Right lobe of liver (tissue), 4 donors: ENCODE data around the gene PPP1R15B.

Experiments used
- POLR2A ChIP-seq: fragments of 450-650 bp; IDR thresholded peaks from one replicate; pipeline ENCODE4 v1.6.1; 2017; ENCODE audit warnings: antibody characterized with exemption, mild to moderate bottlenecking
- TF ChIP-seq, protein P1 (sequence below), 4 donors: fragments of 200-600 bp in 3 of 4; fragments of 450-650 bp in 1 of 4; IDR thresholded peaks; one replicate each; pipeline versions ENCODE4 v1.5.1 to v1.8.0; 2016 to 2022; ENCODE audit warnings: antibody characterized with exemption in 4 of 4, mild to moderate bottlenecking in 2 of 4
- donor health status: DM: no; HTN: no; CAD: no.
- donor health status: DM: no; HTN: no; CAD: no.
- donor health status: DM: no; HTN: yes; CAD: no.

- TF ChIP-seq POLR2A, result no peak
- TF ChIP-seq, protein P1, sequence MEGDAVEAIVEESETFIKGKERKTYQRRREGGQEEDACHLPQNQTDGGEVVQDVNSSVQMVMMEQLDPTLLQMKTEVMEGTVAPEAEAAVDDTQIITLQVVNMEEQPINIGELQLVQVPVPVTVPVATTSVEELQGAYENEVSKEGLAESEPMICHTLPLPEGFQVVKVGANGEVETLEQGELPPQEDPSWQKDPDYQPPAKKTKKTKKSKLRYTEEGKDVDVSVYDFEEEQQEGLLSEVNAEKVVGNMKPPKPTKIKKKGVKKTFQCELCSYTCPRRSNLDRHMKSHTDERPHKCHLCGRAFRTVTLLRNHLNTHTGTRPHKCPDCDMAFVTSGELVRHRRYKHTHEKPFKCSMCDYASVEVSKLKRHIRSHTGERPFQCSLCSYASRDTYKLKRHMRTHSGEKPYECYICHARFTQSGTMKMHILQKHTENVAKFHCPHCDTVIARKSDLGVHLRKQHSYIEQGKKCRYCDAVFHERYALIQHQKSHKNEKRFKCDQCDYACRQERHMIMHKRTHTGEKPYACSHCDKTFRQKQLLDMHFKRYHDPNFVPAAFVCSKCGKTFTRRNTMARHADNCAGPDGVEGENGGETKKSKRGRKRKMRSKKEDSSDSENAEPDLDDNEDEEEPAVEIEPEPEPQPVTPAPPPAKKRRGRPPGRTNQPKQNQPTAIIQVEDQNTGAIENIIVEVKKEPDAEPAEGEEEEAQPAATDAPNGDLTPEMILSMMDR (IDR thresholded peaks at IDR 0.05), result no peak
These were observed 53.0 kb downstream of the PPP1R15B start for GRCh38 chr1:204358605-204359004.
